HepG2 (cell line): ENCODE measurements around the gene TMEM167B. TPM values are rescaled to one million over a fixed set of nuclear protein-coding genes. Genes with fewer than 3 reads are reported as not detected.

Experiments used
- ATF6 ChIP-seq: sonication (generic); formaldehyde crosslinking; conservative IDR thresholded peaks from 2 replicates; pipeline ENCODE4 v1.4.0; 2020; ENCODE audit warnings: missing genetic modification reagents
- EED ChIP-seq: sonication (generic); formaldehyde crosslinking; IDR thresholded peaks from 2 replicates; pipeline ENCODE4 v1.5.0; 2020; ENCODE audit warnings: mild to moderate bottlenecking, missing genetic modification reagents
- HOXD1 ChIP-seq: sonication (generic); formaldehyde crosslinking; IDR thresholded peaks from 2 replicates; pipeline ENCODE4 v1.5.0; 2020; ENCODE audit warnings: missing genetic modification reagents
- MYPOP ChIP-seq: sonication (generic); formaldehyde crosslinking; IDR thresholded peaks from 2 replicates; pipeline ENCODE4 v1.8.1; 2023; ENCODE audit warnings: mild to moderate bottlenecking, moderate library complexity, missing genetic modification reagents
- NR1H2 ChIP-seq: sonication (generic); formaldehyde crosslinking; IDR thresholded peaks from 2 replicates; pipeline ENCODE4 v1.8.1; 2022; ENCODE audit warnings: low read depth, missing genetic modification reagents, borderline replicate concordance
- PHF20 ChIP-seq: sonication (generic); formaldehyde crosslinking; IDR thresholded peaks from 2 replicates; pipeline ENCODE4 v1.5.0; 2020; ENCODE audit warnings: mild to moderate bottlenecking, missing genetic modification reagents
- SAP130 ChIP-seq: IDR thresholded peaks from 2 replicates; pipeline ENCODE4 v1.6.1; 2016; ENCODE audit warnings: low read depth
- SP2 ChIP-seq: sonication (generic); formaldehyde crosslinking; IDR thresholded peaks from 2 replicates; pipeline ENCODE4 v1.5.1; 2020; ENCODE audit warnings: mild to moderate bottlenecking, missing genetic modification reagents
- STAG1 ChIP-seq: sonication (generic); formaldehyde crosslinking; IDR thresholded peaks from 2 replicates; pipeline ENCODE4 v1.4.0; 2020; ENCODE audit warnings: missing genetic modification reagents
- TFE3 ChIP-seq: IDR thresholded peaks from 2 replicates; pipeline ENCODE4 v1.6.1; 2016
- U2AF1 ChIP-seq: fragments of 200-400 bp; formaldehyde crosslinking; optimal IDR thresholded peaks from 2 replicates; pipeline ENCODE3; 2017; ENCODE audit warnings: mild to moderate bottlenecking, low read depth, low read length
- ZBTB7A ChIP-seq: sonication (generic); formaldehyde crosslinking; IDR thresholded peaks from 2 replicates; pipeline ENCODE4 v1.8.0; 2022; ENCODE audit warnings: mild to moderate bottlenecking, missing genetic modification reagents
- ZFP36L1 ChIP-seq: sonication (generic); formaldehyde crosslinking; IDR thresholded peaks from 2 replicates; pipeline ENCODE4 v1.8.0; 2022; ENCODE audit warnings: mild to moderate bottlenecking, missing genetic modification reagents, moderate library complexity
- ZNF101 ChIP-seq: sonication (generic); formaldehyde crosslinking; IDR thresholded peaks from 2 replicates; pipeline ENCODE4 v1.4.0; 2020; ENCODE audit warnings: mild to moderate bottlenecking, low read depth, missing genetic modification reagents, borderline replicate concordance
- ZNF280B ChIP-seq: sonication (generic); formaldehyde crosslinking; IDR thresholded peaks from 2 replicates; pipeline ENCODE4 v1.5.0; 2020; ENCODE audit warnings: missing genetic modification reagents, mild to moderate bottlenecking, borderline replicate concordance
- ZNF333 ChIP-seq: sonication (generic); formaldehyde crosslinking; IDR thresholded peaks from 2 replicates; pipeline ENCODE4 v1.4.0; 2020; ENCODE audit warnings: mild to moderate bottlenecking, missing genetic modification reagents, borderline replicate concordance
- ZNF543 ChIP-seq: sonication (generic); formaldehyde crosslinking; IDR thresholded peaks from 2 replicates; pipeline ENCODE4 v1.4.0; 2020; ENCODE audit warnings: mild to moderate bottlenecking, missing genetic modification reagents
- ZNF556 ChIP-seq: sonication (generic); formaldehyde crosslinking; IDR thresholded peaks from 2 replicates; pipeline ENCODE4 v1.4.0; 2020; ENCODE audit warnings: mild to moderate bottlenecking, missing genetic modification reagents, borderline replicate concordance
- ZNF776 ChIP-seq: sonication (generic); formaldehyde crosslinking; IDR thresholded peaks from 2 replicates; pipeline ENCODE4 v1.4.0; 2020; ENCODE audit warnings: mild to moderate bottlenecking, missing genetic modification reagents
- polyA plus RNA-seq, 8 experiments: library from polyadenylated mRNA; depleted of rRNA in 3 of 8; stranded (reverse) in 7 of 8; unstranded in 1 of 8; fragments of >200 nt; fragmentation: Illumina TruSeq in 4 of 8; extraction: Trizol in 4 of 8; gene quantifications; 2 replicates each; pipeline versions ENCODE4 v1.2.1 to v1.2.3, GENCODE V29; 2011 to 2016; ENCODE audit warnings: low read depth in 4 of 8, missing spikeins in 1 of 8, mixed read lengths in 1 of 8; ENCODE audit not compliant: insufficient read depth in 1 of 8
- total RNA-seq, 5 experiments: library from RNA; depleted of rRNA; stranded (reverse); fragments of >200 nt; fragmentation: Illumina TruSeq; extraction: Trizol; gene quantifications; 2 replicates each; pipeline ENCODE4 v1.2.3, GENCODE V29; 2016; ENCODE audit warnings: low read depth in 1 of 5

Gene TMEM167B
- total and polyA plus RNA-seq, 2 of the 13 experiments (the other 11 are each of a cell fraction or from before 2014, with no cell fraction given), result 9.5 to 22.4 TPM

GRCh38 chr1:109089242-109090015, 1.1 kb upstream of the TMEM167B start (continued):
- TF ChIP-seq ZNF556 (peak; percentile 31; the same call in 1 of the 2 replicates), ATF6 (CRISPR knock-in tag) (no peak), SAP130 (CRISPR knock-in tag) (peak; percentile 88), PHF20 (peak; percentile 65), ZNF101 (no peak), EED (no peak), ZFP36L1 (CRISPR knock-in tag) (no peak), TFE3 (CRISPR knock-in tag) (peak; percentile 56; the same call in 1 of the 2 replicates), ZNF543 (CRISPR knock-in tag) (no peak), ZNF776 (CRISPR knock-in tag) (no peak), SP2 (no peak), ZNF333 (CRISPR knock-in tag) (no peak), U2AF1 (no peak), STAG1 (CRISPR knock-in tag) (peak; percentile 58), NR1H2 (no peak), ZBTB7A (no peak), HOXD1 (CRISPR knock-in tag) (no peak), MYPOP (no peak; the same call in 1 of the 2 replicates), ZNF280B (CRISPR knock-in tag) (no peak)
